Neural progenitor cell (in vitro differentiated cells): ENCODE measurements around the gene IL7R.

Source experiments
- CTCF ChIP-seq: fragments of 200-600 bp; sonication (generic); IDR thresholded peaks from 2 replicates; pipeline ENCODE4 v1.5.1; 2017; ENCODE audit warnings: antibody characterized with exemption, mild to moderate bottlenecking
- EZH2 ChIP-seq: fragments of 200-600 bp; sonication (generic); IDR thresholded peaks from 2 replicates; pipeline ENCODE4 v1.6.1; 2017; ENCODE audit warnings: antibody characterized with exemption, mild to moderate bottlenecking, moderate library complexity

- TF ChIP-seq CTCF (no peak), EZH2 (no peak)
These were observed 65.2 kb downstream of the IL7R start for GRCh38 chr5:35921930-35922329.
